Epithelial cell of prostate (primary cell): Measurements from ENCODE around the gene TSPAN9.

ENCODE experiments used
- DNase-seq: peaks from one replicate; pipeline ENCODE4 v3.0.0-alpha.2; 2011; ENCODE audit warnings: low read depth, low spot score
- H3K27ac ChIP-seq: fragments of 450-650 bp; 2 replicates; pipeline ENCODE4 v1.5.1; 2017; ENCODE audit warnings: mild to moderate bottlenecking

TSPAN9 gene

GRCh38 chr12:3073438-3074250, 3.5 kb upstream of the TSPAN9 start:
- DNase-seq, result no peak
- H3K27ac ChIP-seq, result no peak overlapping the region

- no peak for DNase-seq
- no peak overlapping the region for H3K27ac ChIP-seq
These were observed 1.9 kb upstream of the TSPAN9 start for GRCh38 chr12:3075315-3075714.

GRCh38 chr12:3077572-3078081, 448 bp downstream of the TSPAN9 start:
- H3K27ac ChIP-seq, result peak overlapping the region; percentile 67
- no peak for DNase-seq

GRCh38 chr12:3078086-3078820, 1.1 kb downstream of the TSPAN9 start:
- no peak for DNase-seq
- no peak overlapping the region for H3K27ac ChIP-seq

GRCh38 chr12:3081091-3081490, 3.9 kb downstream of the TSPAN9 start:
- no peak for DNase-seq
- no peak overlapping the region for H3K27ac ChIP-seq

- no peak for DNase-seq
- H3K27ac ChIP-seq, result no peak overlapping the region
These were observed 4.7 kb downstream of the TSPAN9 start for GRCh38 chr12:3081886-3082285.

- no peak for DNase-seq
- no peak overlapping the region for H3K27ac ChIP-seq
These were observed 6.2 kb downstream of the TSPAN9 start for GRCh38 chr12:3083241-3083920.

- DNase-seq, result no peak
- no peak overlapping the region for H3K27ac ChIP-seq
These were observed 6.8 kb downstream of the TSPAN9 start for GRCh38 chr12:3083921-3084347.

- H3K27ac ChIP-seq, result no peak overlapping the region
- no peak for DNase-seq
These were observed 7.6 kb downstream of the TSPAN9 start for GRCh38 chr12:3084742-3085141.

GRCh38 chr12:3085341-3086139, 8.4 kb downstream of the TSPAN9 start:
- H3K27ac ChIP-seq, result no peak overlapping the region
- no peak for DNase-seq

- no peak for DNase-seq
- H3K27ac ChIP-seq, result no peak overlapping the region
These were observed 9.0 kb downstream of the TSPAN9 start for GRCh38 chr12:3086211-3086610.

GRCh38 chr12:3086729-3087323, 9.6 kb downstream of the TSPAN9 start:
- no peak for DNase-seq
- H3K27ac ChIP-seq, result no peak overlapping the region

- no peak overlapping the region for H3K27ac ChIP-seq
- no peak for DNase-seq
These were observed 10.8 kb downstream of the TSPAN9 start for GRCh38 chr12:3087758-3088650.

GRCh38 chr12:3089588-3089987, 12.4 kb downstream of the TSPAN9 start:
- H3K27ac ChIP-seq, result no peak overlapping the region
- DNase-seq, result no peak

- DNase-seq, result no peak
These were observed 13.3 kb downstream of the TSPAN9 start for GRCh38 chr12:3090240-3091037.

GRCh38 chr12:3091038-3091319, 13.8 kb downstream of the TSPAN9 start:
- no peak overlapping the region for H3K27ac ChIP-seq
- DNase-seq, result no peak

More at GRCh38 chr12:3090240-3091037, 13.3 kb downstream of the TSPAN9 start:
- no peak overlapping the region for H3K27ac ChIP-seq

- H3K27ac ChIP-seq, result no peak overlapping the region
- DNase-seq, result no peak
These were observed 14.4 kb downstream of the TSPAN9 start for GRCh38 chr12:3091382-3092241.
